Activated CD8-positive, alpha-beta memory T cell treated with anti-CD3 and anti-CD28 coated beads, Interleukin-2, amount 50 U/mL, for 24 hours (primary cell): Measurements from ENCODE around the gene FAM131A.

Experiments used
- DNase-seq: peaks from one replicate; pipeline ENCODE4 v3.0.0-alpha.2; 2020; ENCODE audit errors: extremely low read depth

Gene FAM131A

DNA sequence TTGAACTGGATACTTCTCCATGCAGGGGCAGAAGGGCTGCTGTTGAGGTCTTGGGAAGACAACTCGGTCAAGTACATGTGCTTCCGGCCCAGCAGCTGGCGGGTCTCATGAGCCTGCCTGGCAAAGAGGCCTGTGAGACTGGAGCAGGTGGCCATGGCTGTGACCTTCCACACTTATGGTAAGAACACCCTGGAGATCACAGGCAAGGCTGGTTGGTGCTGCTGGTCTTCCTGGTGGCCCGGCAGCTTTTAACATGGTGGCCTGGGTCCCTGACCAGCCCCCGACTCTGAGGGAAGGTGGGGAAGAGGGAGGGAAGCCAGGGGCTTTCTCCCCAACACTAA, 57.9 kb downstream of the FAM131A start:
- DNase-seq: no peak
